ENCODE measurements around the gene PAQR4. TPM values are rescaled to one million over a fixed set of nuclear protein-coding genes. Genes with fewer than 3 reads are reported as not detected.

PAQR4 gene
- polyA plus RNA-seq, 1 of the 3 experiments (the other 2 are of a cell fraction), result 8.8 TPM

GRCh38 chr16:2992383-2993081 is 23.4 kb downstream of the PAQR4 start:
- H2AFZ ChIP-seq (ENCODE audit: low read depth), result no peak overlapping the region
- POLR2A ChIA-PET, result no interaction called here
- no peaks in the 10 kb centered on the region for H3F3A ChIP-seq (replicated peaks; ENCODE audit: insufficient read depth)
- 84% methylated on average over 13 of the region's 14 CpGs for WGBS (ENCODE audit: low lambda C conversion rate)
- H3K27ac ChIP-seq (ENCODE audit: low read depth in 2 of 2, low read length in 1 of 2), result no peak overlapping the region
- no peaks in the 10 kb centered on the region for H3K9me2 ChIP-seq
- no peaks in the 10 kb centered on the region for H4K20me1 ChIP-seq (ENCODE audit: insufficient read depth)
- H3K79me2 ChIP-seq (ENCODE audit: insufficient read depth), result no peaks in the 10 kb centered on the region
- no peaks in the 10 kb centered on the region for H3K4me1 ChIP-seq (ENCODE audit: control insufficient read depth in 1 of 2, insufficient read depth in 2 of 2, low read depth in 1 of 2, low read length in 1 of 2)
- H3K9me3 ChIP-seq, result no peaks in the 10 kb centered on the region
- no peak overlapping the region for H3K9ac ChIP-seq
- H3K4me3 ChIP-seq (ENCODE audit: low read depth in 2 of 2, low read length in 1 of 2), result no peak overlapping the region
- no peak overlapping the region for H3K4me2 ChIP-seq
- no peak for DNase-seq
- no peak for TF ChIP-seq FOXM1 (IDR thresholded peaks at IDR 0.05; ENCODE audit: low read depth)
- TF ChIP-seq EP300 (IDR thresholded peaks at IDR 0.05; ENCODE audit: borderline replicate concordance in 1 of 2, low read depth in 1 of 2, low read length in 1 of 2), result no peak
- no peaks in the 10 kb centered on the region for H3K36me3 ChIP-seq (replicated peaks in 1 of 2; ENCODE audit: control insufficient read depth in 1 of 2, insufficient read depth in 2 of 2, low read length in 1 of 2)
- CTCF ChIA-PET, result interaction anchor here (1.0 to 1.3 kb wide), 4 partner anchors 8 to 30 kb away, joined by 3 to 7 read pairs (median 4); partner anchors contain the start of gene PAQR4
- no peaks in the 10 kb centered on the region for H3K27me3 ChIP-seq (ENCODE audit: insufficient read depth)

DNA sequence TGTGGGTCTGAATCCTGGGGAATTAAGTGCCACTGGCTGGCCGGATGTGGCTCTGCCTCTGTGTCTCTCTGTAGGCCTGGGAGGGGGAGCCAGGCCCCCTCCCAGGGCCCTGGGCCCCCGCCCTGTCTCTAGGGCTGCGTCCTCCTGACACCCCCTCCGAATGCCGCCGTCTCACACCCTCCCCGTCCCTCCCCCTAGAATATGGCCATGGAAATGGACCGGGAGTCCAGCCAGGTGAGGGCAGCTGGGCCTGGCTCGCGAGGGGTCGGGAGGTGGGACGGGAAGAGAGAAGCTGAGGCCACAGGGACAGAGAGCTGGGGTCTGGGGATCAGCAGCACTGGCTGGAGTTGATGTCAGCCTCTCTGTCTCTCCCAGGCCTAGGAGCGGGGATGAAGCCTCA is 27.1 kb downstream of the PAQR4 start:
- Histone ChIP-seq H3K27me3 (ENCODE audit: insufficient read depth) (no peaks in the 10 kb centered on the region), H3K79me2 (ENCODE audit: insufficient read depth) (no peaks in the 10 kb centered on the region), H3K4me1 (ENCODE audit: control insufficient read depth in 1 of 2, insufficient read depth in 2 of 2, low read depth in 1 of 2, low read length in 1 of 2) (no peaks in the 10 kb centered on the region), H3K36me3 (replicated peaks in 1 of 2; ENCODE audit: control insufficient read depth in 1 of 2, insufficient read depth in 2 of 2, low read length in 1 of 2) (no peaks in the 10 kb centered on the region), H3K27ac (ENCODE audit: low read depth in 2 of 2, low read length in 1 of 2) (no peak overlapping the region), H3F3A (replicated peaks; ENCODE audit: insufficient read depth) (no peaks in the 10 kb centered on the region), H2AFZ (ENCODE audit: low read depth) (no peak overlapping the region), H3K9me3 (no peaks in the 10 kb centered on the region), H3K4me3 (ENCODE audit: low read depth in 2 of 2, low read length in 1 of 2) (no peak overlapping the region), H3K9me2 (no peaks in the 10 kb centered on the region), H3K4me2 (no peak overlapping the region), H3K9ac (no peak overlapping the region), H4K20me1 (ENCODE audit: insufficient read depth) (no peaks in the 10 kb centered on the region)
- CTCF ChIA-PET, result interaction anchor here (1.0 to 4.7 kb wide), 3 partner anchors 12 to 62 kb away, joined by 3 to 18 read pairs (median 3); no protein-coding TSS in a partner anchor
- WGBS (ENCODE audit: low lambda C conversion rate), result 83% methylated on average over 8 of the region's 13 CpGs
- TF ChIP-seq FOXJ3 (CRISPR knock-in tag; IDR thresholded peaks at IDR 0.05), result no peak
- TF ChIP-seq POLR2AphosphoS5 (IDR thresholded peaks at IDR 0.05; ENCODE audit: low read depth, low read length), result no peak
- no peak for TF ChIP-seq MXI1 (IDR thresholded peaks at IDR 0.05; ENCODE audit: low read depth, low read length)
- TF ChIP-seq YY1 (IDR thresholded peaks at IDR 0.05; ENCODE audit: low read depth), result no peak
- no peak for TF ChIP-seq TCF12 (IDR thresholded peaks at IDR 0.05)
- no peak for TF ChIP-seq TAF1 (IDR thresholded peaks at IDR 0.05; ENCODE audit: borderline replicate concordance, low read depth, low read length)
- TF ChIP-seq, protein P1, sequence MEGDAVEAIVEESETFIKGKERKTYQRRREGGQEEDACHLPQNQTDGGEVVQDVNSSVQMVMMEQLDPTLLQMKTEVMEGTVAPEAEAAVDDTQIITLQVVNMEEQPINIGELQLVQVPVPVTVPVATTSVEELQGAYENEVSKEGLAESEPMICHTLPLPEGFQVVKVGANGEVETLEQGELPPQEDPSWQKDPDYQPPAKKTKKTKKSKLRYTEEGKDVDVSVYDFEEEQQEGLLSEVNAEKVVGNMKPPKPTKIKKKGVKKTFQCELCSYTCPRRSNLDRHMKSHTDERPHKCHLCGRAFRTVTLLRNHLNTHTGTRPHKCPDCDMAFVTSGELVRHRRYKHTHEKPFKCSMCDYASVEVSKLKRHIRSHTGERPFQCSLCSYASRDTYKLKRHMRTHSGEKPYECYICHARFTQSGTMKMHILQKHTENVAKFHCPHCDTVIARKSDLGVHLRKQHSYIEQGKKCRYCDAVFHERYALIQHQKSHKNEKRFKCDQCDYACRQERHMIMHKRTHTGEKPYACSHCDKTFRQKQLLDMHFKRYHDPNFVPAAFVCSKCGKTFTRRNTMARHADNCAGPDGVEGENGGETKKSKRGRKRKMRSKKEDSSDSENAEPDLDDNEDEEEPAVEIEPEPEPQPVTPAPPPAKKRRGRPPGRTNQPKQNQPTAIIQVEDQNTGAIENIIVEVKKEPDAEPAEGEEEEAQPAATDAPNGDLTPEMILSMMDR (IDR thresholded peaks at IDR 0.05), result no peak
- TF ChIP-seq EZH2phosphoT487 (IDR thresholded peaks at IDR 0.05; ENCODE audit: borderline replicate concordance, low read depth), result no peak
- POLR2A ChIA-PET, result no interaction called here
- no peak for DNase-seq

Data from SK-N-SH (cell line).